A549 (cell line): ENCODE data around the gene SLC9A9. TPM values are rescaled to one million over a fixed set of nuclear protein-coding genes. Genes with fewer than 3 reads are reported as not detected.

ENCODE experiments used
- ATAC-seq, 2 experiments: fragments of 200-7000 bp in 1 of 2; fragments of >200 bp in 1 of 2; cut with Nextera tagmentation in 1 of 2; cut with Tn5 transposase in 1 of 2; 3 replicates each; pipeline versions ENCODE4 v1.8.0 to v1.9.1; 2018 to 2020; ENCODE audit warnings: mild to moderate bottlenecking in 1 of 2, moderate library complexity in 1 of 2
- CTCF ChIA-PET: fragments of 300-600 bp; sonication (Branson Sonifier 250); formaldehyde crosslinking; extraction: SDS; loops from one replicate; lab custom pipeline; 2021; ENCODE audit warnings: antibody characterized with exemption, inconsistent platforms; lab: Yijun Ruan, JAX
- POLR2A ChIA-PET: fragments of 350-600 bp; formaldehyde crosslinking; extraction: SDS; loops from one replicate; lab custom pipeline; 2021; ENCODE audit warnings: antibody characterized with exemption, inconsistent platforms; lab: Yijun Ruan, JAX
- DNase-seq, 2 experiments: peaks; one replicate each; pipeline versions ENCODE4 v3.0.0 to v3.0.0-alpha.2; 2011 to 2016; ENCODE audit warnings: low read depth in 1 of 2, low spot score in 1 of 2
- FAIRE-seq: peaks from 2 replicates; lab custom pipeline; 2011; peaks lifted over from hg19 to GRCh38; lab: Jason Lieb, UNC
- H3K27ac ChIP-seq, 2 experiments: fragments of >200 bp; sonication (Bioruptor Twin); formaldehyde crosslinking; 3 replicates each; pipeline ENCODE4 v1.5.1; 2016 to 2017
- H3K4me1 ChIP-seq: fragments of >200 bp; sonication (Bioruptor Twin); formaldehyde crosslinking; 3 replicates; pipeline ENCODE4 v1.6.1; 2016
- H3K4me2 ChIP-seq: fragments of >200 bp; sonication (Bioruptor Twin); formaldehyde crosslinking; 3 replicates; pipeline ENCODE4 v1.6.1; 2016
- H3K4me3 ChIP-seq: fragments of >200 bp; sonication (Bioruptor Twin); formaldehyde crosslinking; 3 replicates; pipeline ENCODE4 v1.5.1; 2016
- H3K9me3 ChIP-seq: fragments of >200 bp; sonication (Bioruptor Twin); formaldehyde crosslinking; 3 replicates; pipeline ENCODE4 v1.6.1; 2016
- ATOH8 ChIP-seq: fragments of 250-450 bp; sonication (Bioruptor Pico); IDR thresholded peaks from 2 replicates; pipeline ENCODE4 v1.5.0; 2020; ENCODE audit warnings: low read depth, mild to moderate bottlenecking, moderate library complexity
- BHLHE40 ChIP-seq: IDR thresholded peaks from 2 replicates; pipeline ENCODE4 v1.6.1; 2012; ENCODE audit warnings: low read depth, low read length, inconsistent platforms
- CTCF ChIP-seq: fragments of >200 bp; sonication (Bioruptor Twin); formaldehyde crosslinking; IDR thresholded peaks from 3 replicates; pipeline ENCODE4 v1.5.1; 2016
- E2F6 ChIP-seq: IDR thresholded peaks from 2 replicates; pipeline ENCODE4 v1.6.1; 2012; ENCODE audit warnings: low read depth, borderline replicate concordance
- EHMT2 ChIP-seq: fragments of 200-600 bp; sonication (generic); IDR thresholded peaks from 2 replicates; pipeline ENCODE4 v1.6.1; 2016; ENCODE audit warnings: antibody characterized with exemption, low read depth, mild to moderate bottlenecking, moderate library complexity
- EP300 ChIP-seq, 2 experiments: fragments of >200 bp; sonication (Bioruptor Twin); formaldehyde crosslinking; IDR thresholded peaks; 2 replicates in 1 of 2; 3 replicates in 1 of 2; pipeline ENCODE4 v1.6.1; 2016 to 2017
- FOSB ChIP-seq: fragments of 250-450 bp; sonication (Bioruptor Pico); IDR thresholded peaks from 2 replicates; pipeline ENCODE4 v1.5.0; 2020; ENCODE audit warnings: mild to moderate bottlenecking, moderate library complexity
- FOSL2 ChIP-seq, 2 experiments: fragments of 450-650 bp in 1 of 2; fragments of >200 bp in 1 of 2; sonication (Bioruptor Twin) in 1 of 2; formaldehyde crosslinking; IDR thresholded peaks; 2 replicates each; pipeline versions ENCODE4 v1.5.0 to v1.6.1; 2016 to 2020; ENCODE audit warnings: mild to moderate bottlenecking in 1 of 2, moderate library complexity in 1 of 2
- GATA3 ChIP-seq: IDR thresholded peaks from 2 replicates; pipeline ENCODE4 v1.6.1; 2012; ENCODE audit warnings: borderline replicate concordance
- HES2 ChIP-seq: fragments of >200 bp; sonication (Bioruptor Twin); formaldehyde crosslinking; IDR thresholded peaks from 2 replicates; pipeline ENCODE4 v1.6.1; 2016
- HEYL ChIP-seq: fragments of 250-450 bp; sonication (Bioruptor Pico); IDR thresholded peaks from 2 replicates; pipeline ENCODE4 v1.8.0; 2021; ENCODE audit warnings: mild to moderate bottlenecking, moderate library complexity
- JUN ChIP-seq, 2 experiments: fragments of >200 bp; sonication (Bioruptor Twin); formaldehyde crosslinking; IDR thresholded peaks; 2 replicates in 1 of 2; 3 replicates in 1 of 2; pipeline ENCODE4 v1.6.1; 2016 to 2017
- JUNB ChIP-seq: fragments of >200 bp; sonication (Bioruptor Twin); formaldehyde crosslinking; IDR thresholded peaks from 2 replicates; pipeline ENCODE4 v1.6.1; 2016
- MAX ChIP-seq: IDR thresholded peaks from 2 replicates; pipeline ENCODE4 v1.6.1; 2012
- MAZ ChIP-seq: fragments of 150-350 bp; IDR thresholded peaks from 2 replicates; pipeline ENCODE4 v1.6.1; 2014; ENCODE audit warnings: antibody characterized with exemption, low read depth, low read length, borderline replicate concordance
- NFE2L2 ChIP-seq: fragments of 150-350 bp; conservative IDR thresholded peaks from 2 replicates; pipeline ENCODE4 v1.6.1; 2014; ENCODE audit warnings: low read length
- NPAS2 ChIP-seq: fragments of 250-450 bp; sonication (Bioruptor Pico); IDR thresholded peaks from 2 replicates; pipeline ENCODE4 v1.8.0; 2022; ENCODE audit warnings: mild to moderate bottlenecking, moderate library complexity, borderline replicate concordance
- NR3C1 ChIP-seq: fragments of >200 bp; sonication (Bioruptor Twin); formaldehyde crosslinking; IDR thresholded peaks from 3 replicates; pipeline ENCODE4 v1.6.1; 2017
- PBX3 ChIP-seq: IDR thresholded peaks from 2 replicates; pipeline ENCODE4 v1.6.1; 2012
- PHF8 ChIP-seq: fragments of 200-600 bp; sonication (generic); IDR thresholded peaks from 2 replicates; pipeline ENCODE4 v1.6.1; 2016; ENCODE audit warnings: low read depth, mild to moderate bottlenecking, antibody characterized with exemption, moderate library complexity, borderline replicate concordance
- POLR2A ChIP-seq: IDR thresholded peaks from 2 replicates; pipeline ENCODE4 v1.6.1; 2012; ENCODE audit warnings: mild to moderate bottlenecking, low read length
- RAD21 ChIP-seq, 2 experiments: fragments of >200 bp in 1 of 2; sonication (Bioruptor Twin) in 1 of 2; formaldehyde crosslinking in 1 of 2; IDR thresholded peaks in 1 of 2; conservative IDR thresholded peaks in 1 of 2; 2 replicates in 1 of 2; 3 replicates in 1 of 2; pipeline ENCODE4 v1.6.1; 2012 to 2018; ENCODE audit warnings: inconsistent platforms in 1 of 2
- TFCP2L1 ChIP-seq: fragments of 250-450 bp; sonication (Bioruptor Pico); IDR thresholded peaks from 2 replicates; pipeline ENCODE4 v1.5.0; 2021; ENCODE audit warnings: mild to moderate bottlenecking
- ZC3H11A ChIP-seq: fragments of 450-650 bp; IDR thresholded peaks from 2 replicates; pipeline ENCODE4 v1.6.1; 2014; ENCODE audit warnings: antibody characterized with exemption, mild to moderate bottlenecking
- ZFP36 ChIP-seq: fragments of 450-650 bp; IDR thresholded peaks from 2 replicates; pipeline ENCODE4 v1.6.1; 2014; ENCODE audit warnings: borderline replicate concordance; ENCODE audit not compliant: partially characterized antibody
- ZNF302 ChIP-seq: fragments of 250-450 bp; sonication (Bioruptor Pico); IDR thresholded peaks from 2 replicates; pipeline ENCODE4 v1.9.0; 2021; ENCODE audit warnings: inconsistent platforms, mild to moderate bottlenecking, moderate library complexity
- WGBS: methylation state at CpG from one replicate; pipeline ENCODE4 v1.1.6; 2017; ENCODE audit errors: missing lambda C conversion rate; 5-methylcytosine and 5-hydroxymethylcytosine counted together
- polyA plus RNA-seq, 4 experiments: library from polyadenylated mRNA; depleted of rRNA in 3 of 4; stranded (reverse); fragments of >200 nt; fragmentation: RNase III in 1 of 4; extraction: RNeasy Plus Mini Kit Qiagen cat#74134 plus additional on column Dnase treatment in 1 of 4; gene quantifications; 2 replicates in 3 of 4; 3 replicates in 1 of 4; pipeline ENCODE4 v1.2.3, GENCODE V29; 2011 to 2017

The SLC9A9 gene
- polyA plus RNA-seq, 2 of the 4 experiments (the other 2 are of a cell fraction), result 0.10 to 0.32 TPM

- ATAC-seq (no peak), DNase-seq (no peak), FAIRE-seq (no peak)
- POLR2A ChIA-PET, result no interaction called here
- Histone ChIP-seq H3K4me2 (no peak overlapping the region), H3K27ac (no peak overlapping the region), H3K9me3 (no peaks in the 10 kb centered on the region), H3K4me1 (no peaks in the 10 kb centered on the region), H3K4me3 (no peak overlapping the region)
- 20% methylated on average over 1 of the region's 1 CpG for WGBS
- CTCF ChIA-PET, result interaction anchor here (1.1 kb wide), 1 partner anchor 16 kb away, joined by 3 read pairs; no protein-coding TSS in a partner anchor
- TF ChIP-seq HEYL (no peak), MAZ (no peak), RAD21 (conservative IDR thresholded peaks at IDR 0.05 in 1 of 2, IDR thresholded peaks at IDR 0.05 in 1 of 2) (no peak), ZNF302 (CRISPR knock-in tag) (no peak), HES2 (no peak), NR3C1 (no peak), EHMT2 (no peak), POLR2A (no peak), FOSL2 (IDR thresholded peaks at IDR 0.05) (no peak), FOSL2 (CRISPR knock-in tag; IDR thresholded peaks at IDR 0.05) (no peak), PHF8 (no peak)
These were observed 190.2 kb downstream of the SLC9A9 start for GRCh38 chr3:143658116-143658515.

GRCh38 chr3:143657391-143657790 is 190.9 kb downstream of the SLC9A9 start:
- POLR2A ChIA-PET, result no interaction called here
- DNase-seq (no peak), ATAC-seq (no peak), FAIRE-seq (no peak)
- Histone ChIP-seq H3K27ac (no peak overlapping the region), H3K9me3 (no peaks in the 10 kb centered on the region)
- no peak for TF ChIP-seq NFE2L2
- no peak for TF ChIP-seq ZC3H11A
- no peak for TF ChIP-seq ZFP36
- no peak for TF ChIP-seq GATA3
- no peak for TF ChIP-seq CTCF
- TF ChIP-seq ATOH8 (CRISPR knock-in tag), result no peak
- no peak for TF ChIP-seq PBX3
- TF ChIP-seq, all 56 proteins: peak for 0
- H3K4me1 ChIP-seq, result no peaks in the 10 kb centered on the region
- CTCF ChIA-PET, result interaction anchor here (1.1 kb wide), 1 partner anchor 16 kb away, joined by 3 read pairs; no protein-coding TSS in a partner anchor
- no peak overlapping the region for H3K4me2 ChIP-seq
- H3K4me3 ChIP-seq, result no peak overlapping the region

- WGBS, result 26% methylated on average over 3 of the region's 3 CpGs
- Histone ChIP-seq H3K4me3 (no peak overlapping the region), H3K9me3 (no peaks in the 10 kb centered on the region), H3K4me2 (no peak overlapping the region), H3K27ac (no peak overlapping the region), H3K4me1 (no peaks in the 10 kb centered on the region)
- DNase-seq (no peak), ATAC-seq (no peak), FAIRE-seq (no peak)
- POLR2A ChIA-PET, result no interaction called here
- no peak for TF ChIP-seq EP300 (IDR thresholded peaks at IDR 0.05)
- no peak for TF ChIP-seq EHMT2
- no peak for TF ChIP-seq TFCP2L1
- no peak for TF ChIP-seq JUN (IDR thresholded peaks at IDR 0.05)
- no peak for TF ChIP-seq NFE2L2
- TF ChIP-seq JUNB, result no peak
- TF ChIP-seq ZC3H11A, result no peak
- no peak for TF ChIP-seq ATOH8 (CRISPR knock-in tag)
- no peak for TF ChIP-seq NPAS2
- TF ChIP-seq FOSB, result no peak
- no peak for TF ChIP-seq BHLHE40
- TF ChIP-seq PHF8, result no peak
- TF ChIP-seq FOSL2 (IDR thresholded peaks at IDR 0.05), result no peak
- no peak for TF ChIP-seq FOSL2 (CRISPR knock-in tag; IDR thresholded peaks at IDR 0.05)
- TF ChIP-seq MAX, result no peak
- no peak for TF ChIP-seq E2F6
- CTCF ChIA-PET, result interaction anchor here (0.6 to 2.1 kb wide), 3 partner anchors 19 to 120 kb away, joined by 3 to 9 read pairs (median 3); no protein-coding TSS in a partner anchor
These were observed 193.4 kb downstream of the SLC9A9 start for GRCh38 chr3:143654906-143655305.
